ENCODE measurements around the gene ZNF133.

DNA sequence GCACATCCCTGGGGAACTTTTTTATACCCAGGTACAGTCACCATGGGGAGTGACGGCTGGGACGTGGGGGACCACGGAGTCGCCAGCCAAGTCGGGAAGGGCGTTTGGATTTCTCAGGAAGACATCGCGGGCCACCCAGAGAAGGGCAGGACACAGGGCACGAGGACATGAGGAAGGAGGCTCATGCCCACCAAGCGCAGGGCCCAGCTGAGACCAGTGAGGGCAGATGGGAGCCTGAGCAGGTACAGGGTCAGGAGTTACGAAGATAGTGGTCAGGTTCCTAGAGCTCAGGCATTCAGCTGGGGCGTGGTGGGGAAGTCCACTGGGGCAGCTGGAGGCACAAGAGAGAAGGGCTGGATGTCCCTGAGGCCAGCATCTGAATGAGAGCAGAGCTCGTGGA is 74.6 kb downstream of the ZNF133 start:
- TF ChIP-seq CTCF (IDR thresholded peaks at IDR 0.05; ENCODE audit: low read depth, low read length) (no peak), EZH2phosphoT487 (IDR thresholded peaks at IDR 0.05; ENCODE audit: low read depth) (no peak)
